GM21367 (cell line): ENCODE data around the gene SMPD4.
"Not testable (repeated sequence)": the region's sequence is repeated elsewhere in the genome, so short reads cannot be mapped to it uniquely, and the experiment has no call there.

Experiments
- ATAC-seq: cut with Tn5 transposase; IDR thresholded peaks from one replicate; pipeline ENCODE4 v1.9.1; 2021; ENCODE audit not compliant: unreplicated experiment

Gene SMPD4

GRCh38 chr2:130158631-130159030 lies 22.8 kb downstream of the SMPD4 start:
- no peak for ATAC-seq

- ATAC-seq: peak; percentile 86
Measured at GRCh38 chr2:130157825-130158514, 23.4 kb downstream of the SMPD4 start.

GRCh38 chr2:130157354-130157753 lies 24.0 kb downstream of the SMPD4 start:
- ATAC-seq: peak; percentile 35

- no peak for ATAC-seq
Measured at GRCh38 chr2:130156624-130157004, 24.8 kb downstream of the SMPD4 start.

GRCh38 chr2:130155956-130156623 lies 25.3 kb downstream of the SMPD4 start:
- ATAC-seq: not testable (repeated sequence)

- no peak for ATAC-seq
Measured at GRCh38 chr2:130154773-130155765, 26.3 kb downstream of the SMPD4 start.

- ATAC-seq: not testable (repeated sequence)
Measured at GRCh38 chr2:130154423-130154770, 27.0 kb downstream of the SMPD4 start.

- ATAC-seq: not testable (repeated sequence)
Measured at GRCh38 chr2:130153721-130154422, 27.5 kb downstream of the SMPD4 start.

- ATAC-seq: no peak
Measured at GRCh38 chr2:130152816-130153595, 28.4 kb downstream of the SMPD4 start.

GRCh38 chr2:130152136-130152815 lies 29.1 kb downstream of the SMPD4 start:
- ATAC-seq: not testable (repeated sequence)

GRCh38 chr2:130151145-130151512 lies 30.3 kb downstream of the SMPD4 start:
- ATAC-seq: not testable (repeated sequence)

- ATAC-seq: no peak
Measured at GRCh38 chr2:130150181-130151144, 30.9 kb downstream of the SMPD4 start.

GRCh38 chr2:130148515-130148914 lies 32.9 kb downstream of the SMPD4 start:
- not testable (repeated sequence) for ATAC-seq

GRCh38 chr2:130145006-130145414 lies 36.4 kb downstream of the SMPD4 start, which contains the start of gene CCDC74B:
TSS of gene CCDC74B (minus strand) at chr2:130145112. CDS start at chr2:130144996, 116 bp downstream.
- ATAC-seq: peak; percentile 90

- peak; percentile 31 for ATAC-seq
Measured at GRCh38 chr2:130143266-130144039, 37.9 kb downstream of the SMPD4 start.

- ATAC-seq: not testable (repeated sequence)
Measured at GRCh38 chr2:130142396-130143265, 38.8 kb downstream of the SMPD4 start.
